K562 (cell line): ENCODE data around the gene MAN2A1.

ENCODE experiments used
- TEAD1 ChIP-seq, 2 experiments: fragments of 450-650 bp in 1 of 2; sonication (generic) in 1 of 2; formaldehyde crosslinking; IDR thresholded peaks; 2 replicates each; pipeline versions ENCODE4 v1.4.0 to v1.8.0; 2020 to 2022; ENCODE audit warnings: mild to moderate bottlenecking in 2 of 2, missing genetic modification reagents in 1 of 2
- YY1 ChIP-seq, 3 experiments: IDR thresholded peaks; 2 replicates each; pipeline ENCODE4 v1.6.1; 2011; ENCODE audit warnings: low read length in 2 of 3, mild to moderate bottlenecking in 2 of 3, moderate library complexity in 2 of 3, borderline replicate concordance in 1 of 3, control low read depth in 1 of 3, low read depth in 1 of 3; ENCODE audit not compliant: insufficient read depth in 3 of 3, insufficient replicate concordance in 2 of 3, control insufficient read depth in 1 of 3, insufficient read length in 1 of 3; ENCODE audit errors: extremely low read depth in 1 of 3

DNA sequence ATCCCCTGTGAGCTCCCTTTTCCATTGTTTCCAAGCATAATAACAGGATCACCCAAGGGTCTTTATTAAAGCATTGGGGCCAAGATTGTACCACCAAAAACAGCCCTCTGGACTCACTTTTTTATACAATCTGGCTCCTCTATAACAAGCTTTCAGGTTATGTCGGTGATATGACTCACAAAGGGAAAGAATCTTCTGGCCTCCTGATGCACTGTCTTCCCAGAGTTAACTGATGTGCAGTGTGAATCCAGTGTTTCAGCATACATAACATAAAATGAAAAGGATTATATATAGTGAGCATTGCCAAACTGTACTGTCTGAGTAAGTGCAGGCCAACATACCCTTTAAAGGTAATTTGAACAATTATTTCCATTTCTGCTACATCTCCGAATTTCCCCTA lies 33.9 kb upstream of the MAN2A1 start:
- TF ChIP-seq TEAD1 (CRISPR knock-in tag; IDR thresholded peaks at IDR 0.05), result no peak
- no peak for TF ChIP-seq YY1 (IDR thresholded peaks at IDR 0.05; ENCODE audit: borderline replicate concordance in 1 of 3, control insufficient read depth in 1 of 3, extremely low read depth in 1 of 3, insufficient read depth in 3 of 3, insufficient read length in 1 of 3, insufficient replicate concordance in 2 of 3, low read depth in 1 of 3, low read length in 2 of 3)
